Measurements from ENCODE around the gene BEAN1. TPM values are rescaled to one million over a fixed set of nuclear protein-coding genes. Genes with fewer than 3 reads are reported as not detected.

BEAN1 gene
- total and polyA plus RNA-seq, 9 of the 15 experiments (the other 6 are each of a cell fraction or from before 2014, with no cell fraction given) = not detected

DNA sequence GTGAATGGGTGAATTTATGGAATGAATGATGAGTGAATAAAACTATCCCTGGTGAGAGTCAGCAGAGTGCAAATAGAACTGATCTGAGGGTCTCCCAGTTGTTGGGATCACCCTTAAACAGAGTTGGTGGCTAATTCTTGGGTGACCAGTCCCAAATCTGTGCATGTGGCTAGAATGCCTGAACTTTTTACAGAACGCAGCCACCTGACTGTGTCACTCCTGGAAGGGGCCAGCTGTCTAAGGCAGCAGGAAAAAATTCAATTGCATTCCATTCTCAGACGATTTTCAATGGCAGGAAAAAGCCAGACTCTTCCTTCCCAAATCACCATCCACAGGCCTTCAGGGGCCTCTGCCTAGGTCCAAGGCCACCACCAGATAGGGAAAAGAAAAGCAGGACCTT, 43.5 kb downstream of the BEAN1 start:
- no peaks in the 10 kb centered on the region for H3K9me1 ChIP-seq (ENCODE audit: control insufficient read depth, insufficient read depth, low read length)
- no peak overlapping the region for H3K9ac ChIP-seq (ENCODE audit: insufficient read depth in 1 of 2, low read depth in 2 of 2, low read length in 2 of 2)
- peaks cover 38 to 55% of the 10 kb centered on the region in 2 experiments for H3K27me3 ChIP-seq (ENCODE audit: control insufficient read depth in 2 of 2, insufficient read depth in 2 of 2, low read length in 2 of 2)
- no peak overlapping the region for H3K4me2 ChIP-seq (ENCODE audit: insufficient read depth, low read length)
- no peak for DNase-seq (ENCODE audit: extremely low read depth in 1 of 4, low spot score in 3 of 4)
- no peak for FAIRE-seq
- intact Hi-C loops (cut with micrococcal nuclease) = no loop called here
- no TSS peak for BruUV-seq (replicated peaks)
- CTCF ChIA-PET (ENCODE audit: low intra/inter-chr PET ratio) = no interaction called here
- no peak overlapping the region for H2AFZ ChIP-seq (ENCODE audit: low read depth, low read length)
- in situ Hi-C loops (cut with MboI) = no loop called here
- H3K36me3 ChIP-seq (ENCODE audit: control insufficient read depth, insufficient read depth, low read length) = no peaks in the 10 kb centered on the region
- no peak overlapping the region for H3K27ac ChIP-seq (ENCODE audit: extremely low read depth, low read depth, low read length)
- peaks cover 0 to 11% of the 10 kb centered on the region in 2 experiments; a peak in 2 of 5 replicates for H3K4me1 ChIP-seq (replicated peaks in 1 of 2; ENCODE audit: control insufficient read depth in 2 of 2, insufficient read depth in 2 of 2, low read length in 2 of 2)
- TF ChIP-seq, protein P1, sequence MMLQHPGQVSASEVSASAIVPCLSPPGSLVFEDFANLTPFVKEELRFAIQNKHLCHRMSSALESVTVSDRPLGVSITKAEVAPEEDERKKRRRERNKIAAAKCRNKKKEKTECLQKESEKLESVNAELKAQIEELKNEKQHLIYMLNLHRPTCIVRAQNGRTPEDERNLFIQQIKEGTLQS (IDR thresholded peaks at IDR 0.05) = no peak
- TF ChIP-seq, protein P1 (CRISPR knock-in tag; conservative IDR thresholded peaks at IDR 0.05) = no peak
- TF ChIP-seq NRF1 (conservative IDR thresholded peaks at IDR 0.05 in 1 of 2, IDR thresholded peaks at IDR 0.05 in 1 of 2) (no peak), ATF7 (IDR thresholded peaks at IDR 0.05) (no peak), PRDM10 (IDR thresholded peaks at IDR 0.05; ENCODE audit: partially characterized antibody) (no peak), IRF2 (CRISPR knock-in tag; IDR thresholded peaks at IDR 0.05) (no peak), CREB1 (IDR thresholded peaks at IDR 0.05) (no peak), CREB1 (CRISPR knock-in tag; IDR thresholded peaks at IDR 0.05) (no peak), POLR2B (IDR thresholded peaks at IDR 0.05; ENCODE audit: low read depth, partially characterized antibody) (no peak), GTF2A2 (tag; IDR thresholded peaks at IDR 0.05) (no peak), ARID4B (CRISPR knock-in tag; IDR thresholded peaks at IDR 0.05) (no peak), MED1 (CRISPR knock-in tag; IDR thresholded peaks at IDR 0.05; ENCODE audit: borderline replicate concordance) (no peak)
- H4K20me1 ChIP-seq (replicated peaks; ENCODE audit: control insufficient read depth, insufficient read depth, low read length) = peaks cover 16% of the 10 kb centered on the region; the same call in 1 of the 2 replicates
- WGBS (ENCODE audit: insufficient coverage, low coverage, missing lambda C conversion rate) = 0% methylated on average over 2 of the region's 2 CpGs
- H3K4me3 ChIP-seq = no peak overlapping the region
- POLR2A ChIA-PET = no interaction called here
- H3K79me2 ChIP-seq (ENCODE audit: control insufficient read depth, insufficient read depth, low read length) = no peaks in the 10 kb centered on the region
- no peak for ATAC-seq
- no peaks in the 10 kb centered on the region for H3K9me3 ChIP-seq (replicated peaks; ENCODE audit: control insufficient read depth, insufficient read depth, low read depth, low read length)

Data from K562 (cell line).